Measurements from ENCODE around the gene ITGB7. TPM values are rescaled to one million over a fixed set of nuclear protein-coding genes. Genes with fewer than 3 reads are reported as not detected.

The ITGB7 gene
- total RNA-seq, 1 experiment from 2014 or later, result 1.1 TPM

DNA sequence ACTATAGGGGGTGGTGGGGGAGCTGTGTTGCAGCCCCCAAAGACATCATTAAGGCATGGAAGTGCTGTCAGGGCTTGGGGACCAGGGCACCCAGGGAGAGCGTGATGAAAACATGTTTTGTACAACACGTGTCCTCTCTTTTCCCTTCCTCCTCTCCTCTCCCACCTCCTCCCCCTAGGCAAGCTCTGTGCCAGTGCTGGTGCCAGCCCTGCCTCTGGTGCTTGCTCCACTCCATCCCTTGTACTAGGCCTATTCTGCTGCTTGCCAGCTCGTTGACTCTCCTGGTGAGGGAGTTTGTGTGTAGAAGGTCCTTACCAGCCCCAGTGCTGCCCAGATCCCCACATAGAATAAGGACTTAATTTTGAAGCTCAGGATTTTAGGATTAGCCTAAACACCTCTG lies 28.1 kb upstream of the ITGB7 start:
- TF ChIP-seq, protein P1, sequence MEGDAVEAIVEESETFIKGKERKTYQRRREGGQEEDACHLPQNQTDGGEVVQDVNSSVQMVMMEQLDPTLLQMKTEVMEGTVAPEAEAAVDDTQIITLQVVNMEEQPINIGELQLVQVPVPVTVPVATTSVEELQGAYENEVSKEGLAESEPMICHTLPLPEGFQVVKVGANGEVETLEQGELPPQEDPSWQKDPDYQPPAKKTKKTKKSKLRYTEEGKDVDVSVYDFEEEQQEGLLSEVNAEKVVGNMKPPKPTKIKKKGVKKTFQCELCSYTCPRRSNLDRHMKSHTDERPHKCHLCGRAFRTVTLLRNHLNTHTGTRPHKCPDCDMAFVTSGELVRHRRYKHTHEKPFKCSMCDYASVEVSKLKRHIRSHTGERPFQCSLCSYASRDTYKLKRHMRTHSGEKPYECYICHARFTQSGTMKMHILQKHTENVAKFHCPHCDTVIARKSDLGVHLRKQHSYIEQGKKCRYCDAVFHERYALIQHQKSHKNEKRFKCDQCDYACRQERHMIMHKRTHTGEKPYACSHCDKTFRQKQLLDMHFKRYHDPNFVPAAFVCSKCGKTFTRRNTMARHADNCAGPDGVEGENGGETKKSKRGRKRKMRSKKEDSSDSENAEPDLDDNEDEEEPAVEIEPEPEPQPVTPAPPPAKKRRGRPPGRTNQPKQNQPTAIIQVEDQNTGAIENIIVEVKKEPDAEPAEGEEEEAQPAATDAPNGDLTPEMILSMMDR (IDR thresholded peaks at IDR 0.05; ENCODE audit: insufficient read depth in 1 of 2, low read depth in 1 of 2, low read length in 1 of 2, severe bottlenecking in 1 of 2, unreplicated experiment in 1 of 2), result no peak
- H3K36me3 Mint-ChIP-seq (ENCODE audit: insufficient read depth, unreplicated experiment), result no peaks in the 10 kb centered on the region
- CTCF ChIA-PET, result no interaction called here
- Histone ChIP-seq H3K36me3 (ENCODE audit: control insufficient read depth, insufficient read depth, low read length) (no peaks in the 10 kb centered on the region), H3K4me3 (ENCODE audit: low read depth, low read length) (no peak overlapping the region), H3K4me1 (peaks cover 16% of the 10 kb centered on the region), H3K9me3 (no peaks in the 10 kb centered on the region), H3K27me3 (replicated peaks; ENCODE audit: control insufficient read depth, insufficient read depth, low read length) (no peaks in the 10 kb centered on the region)
- POLR2A ChIA-PET, result no interaction called here
- H3K27ac Mint-ChIP-seq (ENCODE audit: unreplicated experiment), result no peak overlapping the region
- intact Hi-C loops (cut with micrococcal nuclease; ENCODE audit: unreplicated experiment), result no loop called here
- BruUV-seq (replicated peaks), result no TSS peak
- H3K4me3 Mint-ChIP-seq (ENCODE audit: unreplicated experiment), result no peak overlapping the region
- H3K4me1 Mint-ChIP-seq (ENCODE audit: low read depth, unreplicated experiment), result peaks cover 14% of the 10 kb centered on the region
- H3K9me3 Mint-ChIP-seq (ENCODE audit: unreplicated experiment), result no peaks in the 10 kb centered on the region
- no peak for DNase-seq
- no peaks in the 10 kb centered on the region for H3K27me3 Mint-ChIP-seq (ENCODE audit: insufficient read depth, unreplicated experiment)

GRCh38 chr12:53234271-53234914 lies 27.3 kb upstream of the ITGB7 start:
- Histone ChIP-seq H3K27me3 (replicated peaks; ENCODE audit: control insufficient read depth, insufficient read depth, low read length) (no peaks in the 10 kb centered on the region), H3K4me3 (ENCODE audit: low read depth, low read length) (no peak overlapping the region), H3K4me1 (peaks cover 23% of the 10 kb centered on the region), H3K9me3 (no peaks in the 10 kb centered on the region), H3K36me3 (ENCODE audit: control insufficient read depth, insufficient read depth, low read length) (no peaks in the 10 kb centered on the region)
- no peaks in the 10 kb centered on the region for H3K36me3 Mint-ChIP-seq (ENCODE audit: insufficient read depth, unreplicated experiment)
- no TSS peak for BruUV-seq (replicated peaks)
- ChIA-PET CTCF (no interaction called here), POLR2A (interaction anchor here (0.6 kb wide), 2 partner anchors 26 to 267 kb away, joined by 3 read pairs; partner anchors contain the start of gene TARBP2)
- no peaks in the 10 kb centered on the region for H3K9me3 Mint-ChIP-seq (ENCODE audit: unreplicated experiment)
- H3K27ac Mint-ChIP-seq (ENCODE audit: unreplicated experiment), result no peak overlapping the region
- intact Hi-C loops (cut with micrococcal nuclease; ENCODE audit: unreplicated experiment), result no loop called here
- H3K4me1 Mint-ChIP-seq (ENCODE audit: low read depth, unreplicated experiment), result peaks cover 18% of the 10 kb centered on the region
- no peak overlapping the region for H3K4me3 Mint-ChIP-seq (ENCODE audit: unreplicated experiment)
- TF ChIP-seq, protein P1 (IDR thresholded peaks at IDR 0.05; ENCODE audit: insufficient read depth in 1 of 2, low read depth in 1 of 2, low read length in 1 of 2, severe bottlenecking in 1 of 2, unreplicated experiment in 1 of 2), result no peak
- DNase-seq, result no peak
- H3K27me3 Mint-ChIP-seq (ENCODE audit: insufficient read depth, unreplicated experiment), result no peaks in the 10 kb centered on the region

GRCh38 chr12:53233671-53234121 lies 26.6 kb upstream of the ITGB7 start:
- Histone ChIP-seq H3K4me3 (ENCODE audit: low read depth, low read length) (no peak overlapping the region), H3K9me3 (no peaks in the 10 kb centered on the region), H3K36me3 (ENCODE audit: control insufficient read depth, insufficient read depth, low read length) (no peaks in the 10 kb centered on the region), H3K27me3 (replicated peaks; ENCODE audit: control insufficient read depth, insufficient read depth, low read length) (no peaks in the 10 kb centered on the region), H3K4me1 (peaks cover 28% of the 10 kb centered on the region)
- Mint-ChIP-seq H3K27me3 (ENCODE audit: insufficient read depth, unreplicated experiment) (no peaks in the 10 kb centered on the region), H3K9me3 (ENCODE audit: unreplicated experiment) (no peaks in the 10 kb centered on the region), H3K4me3 (ENCODE audit: unreplicated experiment) (no peak overlapping the region), H3K4me1 (ENCODE audit: low read depth, unreplicated experiment) (peaks cover 21% of the 10 kb centered on the region), H3K36me3 (ENCODE audit: insufficient read depth, unreplicated experiment) (no peaks in the 10 kb centered on the region), H3K27ac (ENCODE audit: unreplicated experiment) (no peak overlapping the region)
- ChIA-PET CTCF (no interaction called here), POLR2A (no interaction called here)
- DNase-seq, result no peak
- TF ChIP-seq, protein P1 (IDR thresholded peaks at IDR 0.05; ENCODE audit: insufficient read depth in 1 of 2, low read depth in 1 of 2, low read length in 1 of 2, severe bottlenecking in 1 of 2, unreplicated experiment in 1 of 2), result no peak
- intact Hi-C loops (cut with micrococcal nuclease; ENCODE audit: unreplicated experiment), result no loop called here
- BruUV-seq (replicated peaks), result no TSS peak

Measured in Caco-2 (cell line).